ENCODE results near the gene CSK. TPM values are rescaled to one million over a fixed set of nuclear protein-coding genes. Genes with fewer than 3 reads are reported as not detected.

Gene CSK
- total RNA-seq, 4 donors from 2014 or later, result 6.4 to 11.7 (median 10.8) TPM

DNA sequence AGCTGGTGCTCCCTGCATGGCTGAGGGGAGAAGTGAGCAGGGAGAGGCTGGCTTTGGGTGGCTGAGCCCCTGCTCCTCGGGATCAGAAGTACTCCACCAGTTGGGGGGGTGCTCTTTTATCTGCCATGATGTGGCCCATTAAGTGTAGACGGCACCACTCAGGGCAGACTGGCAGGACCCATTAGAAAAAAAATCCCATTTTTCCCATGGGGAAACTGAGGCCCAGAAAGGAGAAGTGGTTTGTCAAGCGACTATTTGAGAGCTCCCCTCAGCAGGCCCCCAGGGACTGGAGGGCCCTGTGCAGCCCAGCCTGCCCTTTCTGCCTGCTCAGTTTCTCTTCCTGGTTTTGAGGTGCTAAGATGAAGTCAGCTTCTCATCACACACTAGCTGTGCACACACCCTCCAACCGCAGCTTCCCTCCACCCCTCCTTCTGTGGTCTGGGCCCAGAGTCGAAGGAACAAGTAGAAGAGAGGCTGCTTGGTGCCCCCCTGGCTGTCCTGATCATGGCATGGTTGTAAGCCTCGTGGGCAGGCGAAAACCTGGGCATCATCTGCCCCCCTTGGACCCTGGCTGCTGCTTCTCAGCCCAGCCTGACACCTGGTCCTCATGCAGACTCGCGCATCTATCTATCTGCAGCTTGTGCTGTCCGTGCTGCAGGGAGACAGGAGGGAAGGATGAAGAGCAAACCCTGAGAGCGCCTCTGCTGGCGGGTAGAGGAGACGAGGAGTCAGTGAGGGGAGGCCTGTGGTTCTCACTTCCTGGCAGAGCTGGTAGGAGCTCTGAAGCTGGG, 5.6 kb downstream of the CSK start:
- Histone ChIP-seq H3K36me3 (no peaks in the 10 kb centered on the region), H3K27ac (peak overlapping the region; percentile 70 to 84 (median 80)), H3K4me3 (no peak overlapping the region), H3K9me3 (no peaks in the 10 kb centered on the region), H3K27me3 (no peaks in the 10 kb centered on the region), H3K4me1 (peaks cover 81 to 90% of the 10 kb centered on the region in 2 donors)
- ATAC-seq (peak in 1 of 2 donors; percentile 13), DNase-seq (peak in 1 of 2 donors; percentile 57)
- TF ChIP-seq POLR2A (IDR thresholded peaks at IDR 0.05), result no peak
- TF ChIP-seq, protein P1, sequence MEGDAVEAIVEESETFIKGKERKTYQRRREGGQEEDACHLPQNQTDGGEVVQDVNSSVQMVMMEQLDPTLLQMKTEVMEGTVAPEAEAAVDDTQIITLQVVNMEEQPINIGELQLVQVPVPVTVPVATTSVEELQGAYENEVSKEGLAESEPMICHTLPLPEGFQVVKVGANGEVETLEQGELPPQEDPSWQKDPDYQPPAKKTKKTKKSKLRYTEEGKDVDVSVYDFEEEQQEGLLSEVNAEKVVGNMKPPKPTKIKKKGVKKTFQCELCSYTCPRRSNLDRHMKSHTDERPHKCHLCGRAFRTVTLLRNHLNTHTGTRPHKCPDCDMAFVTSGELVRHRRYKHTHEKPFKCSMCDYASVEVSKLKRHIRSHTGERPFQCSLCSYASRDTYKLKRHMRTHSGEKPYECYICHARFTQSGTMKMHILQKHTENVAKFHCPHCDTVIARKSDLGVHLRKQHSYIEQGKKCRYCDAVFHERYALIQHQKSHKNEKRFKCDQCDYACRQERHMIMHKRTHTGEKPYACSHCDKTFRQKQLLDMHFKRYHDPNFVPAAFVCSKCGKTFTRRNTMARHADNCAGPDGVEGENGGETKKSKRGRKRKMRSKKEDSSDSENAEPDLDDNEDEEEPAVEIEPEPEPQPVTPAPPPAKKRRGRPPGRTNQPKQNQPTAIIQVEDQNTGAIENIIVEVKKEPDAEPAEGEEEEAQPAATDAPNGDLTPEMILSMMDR (IDR thresholded peaks at IDR 0.05 in 4 of 5, conservative IDR thresholded peaks at IDR 0.05 in 1 of 5), result peak in 2 of 5 experiments; percentile 6 to 19
- in situ Hi-C loops (cut with MboI; ENCODE audit: low sequenced_read_pairs in 4 of 4) (no loop called here), intact Hi-C loops (cut with DNase I; ENCODE audit: low total_unique reads) (loop anchor here (10.0 kb wide), 1 partner anchor 243 kb away; the partner anchor contains the start of gene ARID3B)

DNA sequence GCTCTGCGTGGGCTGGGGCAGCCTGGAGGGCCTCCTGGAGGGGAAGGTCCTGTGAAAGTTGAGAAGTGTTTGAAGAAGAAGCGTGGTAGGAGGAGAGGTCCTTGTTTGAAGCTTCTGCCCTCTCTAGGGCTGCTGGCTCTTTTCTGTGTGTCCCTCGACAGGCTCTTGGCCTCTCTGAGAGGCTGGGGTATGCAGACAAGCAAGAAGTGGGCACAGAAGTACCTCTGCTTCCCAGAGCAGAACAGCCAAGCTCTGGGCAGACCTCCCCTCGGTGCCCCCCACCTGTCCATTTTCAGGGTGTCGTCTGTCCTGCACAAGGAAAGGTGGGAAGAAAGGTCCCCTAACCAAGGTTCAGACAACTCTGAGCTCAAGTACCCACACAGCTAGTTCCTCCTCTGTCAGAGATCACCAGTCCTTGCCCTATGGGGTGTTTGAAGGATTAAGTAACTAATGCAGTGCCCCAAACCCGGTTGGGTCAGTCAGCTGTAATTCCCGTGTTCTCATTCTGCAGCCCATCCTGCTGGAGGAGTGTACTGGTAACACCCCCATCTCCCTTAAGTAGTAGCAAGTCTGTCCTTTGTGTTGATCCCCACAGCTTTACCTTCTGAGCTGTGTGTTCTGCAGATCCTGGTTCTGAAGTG, 6.3 kb downstream of the CSK start:
- intact Hi-C loops (cut with DNase I; ENCODE audit: low total_unique reads), result loop anchor here (10.0 kb wide), 1 partner anchor 243 kb away; the partner anchor contains the start of gene ARID3B
- no peak for ATAC-seq
- Histone ChIP-seq H3K4me3 (no peak overlapping the region), H3K4me1 (peaks cover 74 to 85% of the 10 kb centered on the region in 2 donors), H3K36me3 (no peaks in the 10 kb centered on the region), H3K9me3 (no peaks in the 10 kb centered on the region), H3K27me3 (no peaks in the 10 kb centered on the region), H3K27ac (peak overlapping the region in 2 of 4 donors; percentile 81 to 84)
- in situ Hi-C loops (cut with MboI; ENCODE audit: low sequenced_read_pairs in 4 of 4), result no loop called here
- TF ChIP-seq, protein P1 (IDR thresholded peaks at IDR 0.05 in 4 of 5, conservative IDR thresholded peaks at IDR 0.05 in 1 of 5), result peak in 1 of 5 experiments; percentile 0
- no peak for TF ChIP-seq POLR2A (IDR thresholded peaks at IDR 0.05)
- DNase-seq, result no peak

DNA sequence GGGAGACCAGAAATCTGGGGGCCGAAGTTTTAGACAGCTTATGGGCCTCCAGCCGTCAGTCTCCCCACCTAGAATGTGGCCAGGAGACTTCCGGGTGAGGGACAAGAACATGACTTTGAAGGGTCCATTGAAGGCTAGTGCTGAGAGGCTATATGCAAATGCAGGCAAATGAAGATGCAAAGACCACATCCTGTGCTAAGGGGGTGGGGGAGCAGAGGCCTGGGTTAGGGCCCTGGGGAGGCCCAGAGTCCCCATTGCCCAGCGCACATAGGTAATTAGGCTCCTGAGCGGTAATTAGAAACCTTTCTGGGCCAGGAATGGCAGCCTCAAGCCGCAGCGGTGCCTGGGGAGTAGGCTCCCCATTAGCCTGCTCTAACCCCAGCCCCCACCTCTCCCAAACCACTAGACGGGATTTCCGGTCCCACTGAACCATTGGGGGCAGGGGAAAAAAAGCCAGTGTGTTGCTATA, 6.8 kb downstream of the CSK start:
- H3K27ac ChIP-seq, result peak overlapping the region in 3 of 4 donors; percentile 33 to 81 (median 57)
- ATAC-seq (no peak), DNase-seq (no peak)
- no peak for TF ChIP-seq POLR2A (IDR thresholded peaks at IDR 0.05)
- TF ChIP-seq, protein P1 (IDR thresholded peaks at IDR 0.05 in 4 of 5, conservative IDR thresholded peaks at IDR 0.05 in 1 of 5), result no peak
- in situ Hi-C loops (cut with MboI; ENCODE audit: low sequenced_read_pairs in 4 of 4), result no loop called here
- H3K27me3 ChIP-seq, result no peaks in the 10 kb centered on the region
- H3K4me3 ChIP-seq, result no peak overlapping the region
- intact Hi-C loops (cut with DNase I; ENCODE audit: low total_unique reads), result loop anchor here (10.0 kb wide), 1 partner anchor 244 kb away; the partner anchor contains the start of gene ARID3B
- H3K4me1 ChIP-seq, result peaks cover 68 to 79% of the 10 kb centered on the region in 2 donors
- no peaks in the 10 kb centered on the region for H3K36me3 ChIP-seq
- no peaks in the 10 kb centered on the region for H3K9me3 ChIP-seq

DNA sequence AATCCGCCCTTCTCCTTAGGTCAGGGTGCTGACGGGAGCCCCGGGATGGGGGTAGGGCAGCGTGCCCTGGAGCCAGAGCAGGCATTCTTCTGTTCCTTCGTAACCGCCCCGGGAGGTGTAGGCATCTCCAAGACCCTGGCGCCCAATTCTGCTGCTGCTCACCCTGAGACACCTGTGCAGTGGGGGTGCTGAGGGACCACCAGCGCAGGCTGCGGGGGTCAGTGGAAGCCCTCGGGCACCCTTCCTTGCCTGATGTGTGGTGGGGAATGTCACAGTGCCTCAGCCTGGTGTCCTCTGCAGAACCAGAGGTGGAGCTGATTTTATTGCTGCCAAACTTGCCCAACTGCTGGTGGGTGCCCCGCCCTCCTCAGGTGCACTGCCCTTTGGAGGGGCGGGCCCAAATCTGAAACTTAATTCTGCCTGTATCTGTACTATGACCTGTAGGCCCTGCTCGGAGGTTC, 7.3 kb downstream of the CSK start:
- intact Hi-C loops (cut with DNase I; ENCODE audit: low total_unique reads), result loop anchor here (10.0 kb wide), 1 partner anchor 244 kb away; the partner anchor contains the start of gene ARID3B
- in situ Hi-C loops (cut with MboI; ENCODE audit: low sequenced_read_pairs in 4 of 4), result no loop called here

More for the DNA sequence above, 7.3 kb downstream of the CSK start:
- TF ChIP-seq, protein P1 (IDR thresholded peaks at IDR 0.05 in 4 of 5, conservative IDR thresholded peaks at IDR 0.05 in 1 of 5), result no peak
- no peak for TF ChIP-seq POLR2A (IDR thresholded peaks at IDR 0.05)
- peaks cover 63 to 75% of the 10 kb centered on the region in 2 donors for H3K4me1 ChIP-seq
- ATAC-seq, result no peak
- no peaks in the 10 kb centered on the region for H3K36me3 ChIP-seq
- no peaks in the 10 kb centered on the region for H3K9me3 ChIP-seq
- no peak overlapping the region for H3K4me3 ChIP-seq
- DNase-seq, result no peak
- peak overlapping the region in 3 of 4 donors; percentile 57 to 81 (median 57) for H3K27ac ChIP-seq
- no peaks in the 10 kb centered on the region for H3K27me3 ChIP-seq

All from gastrocnemius medialis (tissue), 4 donors.